ENCODE measurements around the gene ROR2.

GRCh38 chr9:91857291-91858212 lies 92.5 kb downstream of the ROR2 start:
- TF ChIP-seq CTCF (IDR thresholded peaks at IDR 0.05) (no peak), POLR2A (IDR thresholded peaks at IDR 0.05) (no peak)
